PC-3 (cell line): Measurements from ENCODE around the gene MLIP.

Source experiments
- CTCF ChIP-seq: fragments of 300-600 bp; sonication (generic); conservative IDR thresholded peaks from 2 replicates; pipeline ENCODE4 v1.5.1; 2017; ENCODE audit warnings: antibody characterized with exemption, low read depth, mild to moderate bottlenecking, low read length
- EZH2 ChIP-seq: fragments of 300-600 bp; sonication (generic); IDR thresholded peaks from one replicate; pipeline ENCODE4 v1.6.1; 2017; ENCODE audit warnings: antibody characterized with exemption, mild to moderate bottlenecking, low read length; ENCODE audit not compliant: unreplicated experiment

- TF ChIP-seq CTCF (no peak), EZH2 (no peak)
These were observed 141.7 kb downstream of the MLIP start for GRCh38 chr6:54252916-54253315.
